MM.1S (cell line): ENCODE results near the gene TMEM9B.

Source experiments
- EZH2 ChIP-seq: fragments of 300-600 bp; sonication (generic); optimal IDR thresholded peaks from 2 replicates; pipeline ENCODE3; 2017; ENCODE audit warnings: low read depth, mild to moderate bottlenecking, antibody characterized with exemption, low read length, mixed read lengths
- TF ChIP-seq, protein P1 (sequence below): fragments of 300-600 bp; sonication (generic); IDR thresholded peaks from 2 replicates; pipeline ENCODE4 v1.5.1; 2016; ENCODE audit warnings: antibody characterized with exemption, low read length, mixed read lengths

DNA sequence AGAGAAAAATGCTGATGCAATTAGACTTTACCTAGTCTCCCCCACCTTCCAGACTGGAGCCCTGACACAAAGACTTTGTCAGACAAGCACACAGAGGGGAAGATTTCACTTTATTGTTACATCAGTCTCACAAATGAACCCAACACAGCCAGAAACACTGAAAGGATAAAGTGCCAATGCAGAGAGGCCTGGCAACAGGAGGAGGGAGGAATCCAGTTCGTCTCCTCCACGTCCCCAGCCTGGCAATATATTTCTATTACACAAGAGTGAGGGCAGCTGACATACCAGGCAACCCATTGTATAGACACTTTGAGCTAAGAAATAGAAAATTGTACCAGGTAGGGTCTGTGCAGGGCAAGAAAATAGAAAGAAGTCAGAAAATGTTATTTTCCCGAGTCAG is 16.2 kb upstream of the TMEM9B start:
- TF ChIP-seq, protein P1, sequence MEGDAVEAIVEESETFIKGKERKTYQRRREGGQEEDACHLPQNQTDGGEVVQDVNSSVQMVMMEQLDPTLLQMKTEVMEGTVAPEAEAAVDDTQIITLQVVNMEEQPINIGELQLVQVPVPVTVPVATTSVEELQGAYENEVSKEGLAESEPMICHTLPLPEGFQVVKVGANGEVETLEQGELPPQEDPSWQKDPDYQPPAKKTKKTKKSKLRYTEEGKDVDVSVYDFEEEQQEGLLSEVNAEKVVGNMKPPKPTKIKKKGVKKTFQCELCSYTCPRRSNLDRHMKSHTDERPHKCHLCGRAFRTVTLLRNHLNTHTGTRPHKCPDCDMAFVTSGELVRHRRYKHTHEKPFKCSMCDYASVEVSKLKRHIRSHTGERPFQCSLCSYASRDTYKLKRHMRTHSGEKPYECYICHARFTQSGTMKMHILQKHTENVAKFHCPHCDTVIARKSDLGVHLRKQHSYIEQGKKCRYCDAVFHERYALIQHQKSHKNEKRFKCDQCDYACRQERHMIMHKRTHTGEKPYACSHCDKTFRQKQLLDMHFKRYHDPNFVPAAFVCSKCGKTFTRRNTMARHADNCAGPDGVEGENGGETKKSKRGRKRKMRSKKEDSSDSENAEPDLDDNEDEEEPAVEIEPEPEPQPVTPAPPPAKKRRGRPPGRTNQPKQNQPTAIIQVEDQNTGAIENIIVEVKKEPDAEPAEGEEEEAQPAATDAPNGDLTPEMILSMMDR, result no peak
- TF ChIP-seq EZH2, result no peak
